Gastroesophageal sphincter (tissue), 4 donors: ENCODE measurements around the gene GALNT12. TPM values are rescaled to one million over a fixed set of nuclear protein-coding genes. Genes with fewer than 3 reads are reported as not detected.

Experiments
- ATAC-seq: fragments of 150-250 bp; one replicate; pipeline ENCODE4 v1.9.1; 2016; ENCODE audit warnings: mild to moderate bottlenecking, moderate library complexity
- H3K27ac ChIP-seq, 4 donors: fragments of 200-600 bp; sonication (generic) in 3 of 4; 1 replicate in 3 of 4; 2 replicates in 1 of 4; pipeline ENCODE4 v1.5.1; 2016 to 2019
- H3K27me3 ChIP-seq: fragments of 200-600 bp; sonication (generic); one replicate; pipeline ENCODE4 v1.5.1; 2019
- H3K36me3 ChIP-seq, 2 donors: fragments of 200-600 bp; sonication (generic); one replicate each; pipeline ENCODE4 v1.5.1; 2019; ENCODE audit warnings: control low read depth in 1 of 2
- H3K4me1 ChIP-seq, 3 donors: fragments of 200-600 bp; sonication (generic); 1 replicate in 2 of 3; 2 replicates in 1 of 3; pipeline ENCODE4 v1.5.1; 2016 to 2019; ENCODE audit warnings: control low read depth in 2 of 3
- H3K4me3 ChIP-seq, 2 donors: fragments of 200-600 bp; sonication (generic); one replicate each; pipeline ENCODE4 v1.5.1; 2019; ENCODE audit warnings: mild to moderate bottlenecking in 1 of 2, moderate library complexity in 1 of 2
- H3K9me3 ChIP-seq, 3 donors: fragments of 200-600 bp; sonication (generic); one replicate each; pipeline ENCODE4 v1.5.1; 2017 to 2019; ENCODE audit warnings: control low read depth in 2 of 3
- CTCF ChIP-seq, 4 experiments: fragments of 200-600 bp in 2 of 4; fragments of 450-650 bp in 2 of 4; sonication (generic) in 1 of 4; IDR thresholded peaks; one replicate each; pipeline ENCODE4 v1.5.1; 2017 to 2019; ENCODE audit warnings: antibody characterized with exemption in 4 of 4, mild to moderate bottlenecking in 2 of 4, moderate library complexity in 2 of 4
- EP300 ChIP-seq: sonication (generic); formaldehyde crosslinking; IDR thresholded peaks from one replicate; pipeline ENCODE4 v1.6.1; 2017; ENCODE audit warnings: antibody characterized with exemption, mild to moderate bottlenecking
- POLR2A ChIP-seq, 2 donors: fragments of 450-650 bp; IDR thresholded peaks; one replicate each; pipeline ENCODE4 v1.6.1; 2017; ENCODE audit warnings: antibody characterized with exemption in 2 of 2, mild to moderate bottlenecking in 2 of 2, moderate library complexity in 1 of 2
- POLR2AphosphoS5 ChIP-seq: sonication (generic); formaldehyde crosslinking; IDR thresholded peaks from one replicate; pipeline ENCODE4 v1.6.1; 2017; ENCODE audit warnings: antibody characterized with exemption
- WGBS, 2 donors: methylation state at CpG; one replicate each; pipeline ENCODE4 v1.1.5; 2018; ENCODE audit warnings: low coverage in 1 of 2; 5-methylcytosine and 5-hydroxymethylcytosine counted together
- total RNA-seq, 4 donors: library from RNA; depleted of rRNA; stranded (reverse); fragments of >200 nt; gene quantifications; one replicate each; pipeline ENCODE4 v1.1.0, GENCODE V29; 2016

The GALNT12 gene
- total RNA-seq, 4 donors from 2014 or later = 13.7 to 34.6 (median 15.2) TPM

GRCh38 chr9:98894761-98895160 is 87.3 kb downstream of the GALNT12 start:
- H3K9me3 ChIP-seq = peaks cover 0 to 7% (median 0%) of the 10 kb centered on the region in 3 donors
- no peak overlapping the region for H3K27ac ChIP-seq
- no peak overlapping the region for H3K4me3 ChIP-seq
- ATAC-seq = no peak
- H3K36me3 ChIP-seq = no peaks in the 10 kb centered on the region
- TF ChIP-seq POLR2AphosphoS5 = no peak
- no peak for TF ChIP-seq CTCF (IDR thresholded peaks at IDR 0.05)
- no peak for TF ChIP-seq EP300
- no peak for TF ChIP-seq POLR2A (IDR thresholded peaks at IDR 0.05)
- 84 to 87% methylated on average over 3 of the region's 3 CpGs for WGBS, 2 donors
- H3K27me3 ChIP-seq = no peaks in the 10 kb centered on the region
- peaks cover 0 to 7% (median 0%) of the 10 kb centered on the region in 3 donors for H3K4me1 ChIP-seq

GRCh38 chr9:98896632-98897031 is 89.2 kb downstream of the GALNT12 start:
- WGBS, 2 donors = 100% methylated on average over 1 to 2 of the region's 2 CpGs

GRCh38 chr9:98897745-98898144 is 90.3 kb downstream of the GALNT12 start:
- Histone ChIP-seq H3K9me3 (peaks cover 0 to 7% (median 0%) of the 10 kb centered on the region in 3 donors), H3K27ac (no peak overlapping the region), H3K4me3 (no peak overlapping the region), H3K36me3 (no peaks in the 10 kb centered on the region), H3K27me3 (no peaks in the 10 kb centered on the region), H3K4me1 (peaks cover 0 to 8% (median 0%) of the 10 kb centered on the region in 3 donors)
- no peak for ATAC-seq
- TF ChIP-seq CTCF (IDR thresholded peaks at IDR 0.05) (no peak), POLR2AphosphoS5 (no peak), EP300 (no peak), POLR2A (IDR thresholded peaks at IDR 0.05) (no peak)
- WGBS, 2 donors = 25 to 70% methylated on average over 1 of the region's 1 CpG

More at GRCh38 chr9:98896632-98897031, 89.2 kb downstream of the GALNT12 start:
- TF ChIP-seq POLR2A (IDR thresholded peaks at IDR 0.05) (no peak), EP300 (no peak), CTCF (IDR thresholded peaks at IDR 0.05) (no peak), POLR2AphosphoS5 (no peak)
- Histone ChIP-seq H3K9me3 (peaks cover 0 to 7% (median 0%) of the 10 kb centered on the region in 3 donors), H3K4me3 (no peak overlapping the region), H3K36me3 (no peaks in the 10 kb centered on the region), H3K4me1 (peaks cover 0 to 8% (median 0%) of the 10 kb centered on the region in 3 donors), H3K27me3 (no peaks in the 10 kb centered on the region), H3K27ac (no peak overlapping the region)
- ATAC-seq = no peak

- 32 to 49% methylated on average over 3 to 4 of the region's 4 CpGs for WGBS, 2 donors
- ATAC-seq = no peak
Observed at GRCh38 chr9:98899408-98900056, 92.1 kb downstream of the GALNT12 start.

More at GRCh38 chr9:98899408-98900056, 92.1 kb downstream of the GALNT12 start:
- no peak for TF ChIP-seq POLR2A (IDR thresholded peaks at IDR 0.05)
- no peak for TF ChIP-seq EP300
- TF ChIP-seq CTCF (IDR thresholded peaks at IDR 0.05) = no peak
- TF ChIP-seq POLR2AphosphoS5 = no peak
- Histone ChIP-seq H3K9me3 (peaks cover 0 to 7% (median 0%) of the 10 kb centered on the region in 3 donors), H3K36me3 (no peaks in the 10 kb centered on the region), H3K27me3 (no peaks in the 10 kb centered on the region), H3K4me3 (no peak overlapping the region), H3K4me1 (peaks cover 0 to 8% (median 0%) of the 10 kb centered on the region in 3 donors), H3K27ac (no peak overlapping the region)

Other genes with a start within 250 kb of the GALNT12 start
- under 1 TPM in 2 of 4 donors, not detected in 2; 0.04 to 0.25 TPM for gene GABBR2, start 98.7 kb upstream of the GALNT12 start, total RNA-seq
- gene ANKS6, start 11.1 kb upstream of the GALNT12 start, total RNA-seq = 10 to 100 TPM; 17.6 to 38.4 (median 22.8) TPM
- gene COL15A1, start 136.2 kb downstream of the GALNT12 start, total RNA-seq = 100 to 1,000 TPM in 2 of 4 donors, 10 to 100 TPM in 2; 80.5 to 256 (median 97.2) TPM